Non-pigmented ciliary epithelial cell (primary cell): ENCODE data around the gene SYT15.
"Not testable (repeated sequence)": the region's sequence is repeated elsewhere in the genome, so short reads cannot be mapped to it uniquely, and the experiment has no call there.

Source experiments
- DNase-seq: peaks from one replicate; pipeline ENCODE4 v3.0.0-alpha.2; 2010; ENCODE audit warnings: low read depth

The SYT15 gene

DNA sequence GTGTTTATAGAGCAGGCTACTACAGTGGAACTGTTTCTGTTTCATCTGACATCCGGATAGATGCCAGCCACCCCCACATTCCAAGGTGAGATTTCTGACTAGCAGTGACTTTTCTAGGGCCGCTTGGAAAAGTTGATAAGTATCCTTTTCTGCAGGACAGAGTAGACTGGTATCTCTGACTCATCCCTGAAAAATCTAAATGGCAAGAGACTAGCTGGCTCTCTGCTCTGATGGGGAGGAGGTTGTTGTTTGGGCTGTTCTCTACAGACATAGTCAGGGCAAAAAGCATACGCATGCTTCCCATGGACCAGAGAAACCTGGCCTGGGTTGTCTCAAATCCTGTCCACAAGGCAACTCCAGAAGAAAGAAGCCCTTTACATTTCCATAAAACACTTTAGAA, 10.7 kb downstream of the SYT15 start:
- not testable (repeated sequence) for DNase-seq

DNA sequence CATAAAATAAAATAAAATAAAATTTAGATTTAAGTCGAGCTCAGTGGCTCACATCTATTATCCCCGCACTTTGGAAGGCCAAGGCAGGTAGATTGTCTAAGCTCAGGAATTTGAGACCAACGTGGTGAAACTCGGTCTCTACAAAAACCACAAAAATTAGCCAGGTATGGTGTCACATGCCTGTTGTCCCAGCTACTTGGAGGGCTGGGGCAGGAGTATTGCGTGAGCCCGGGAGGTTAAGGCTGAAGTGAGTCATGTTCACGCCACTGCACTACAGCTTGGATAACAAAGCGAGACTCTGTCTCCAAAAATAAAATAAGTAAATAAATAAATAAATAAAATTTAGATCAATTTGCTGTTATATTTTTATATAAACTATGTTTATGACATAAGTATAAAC, 12.1 kb downstream of the SYT15 start:
- DNase-seq = not testable (repeated sequence)

DNA sequence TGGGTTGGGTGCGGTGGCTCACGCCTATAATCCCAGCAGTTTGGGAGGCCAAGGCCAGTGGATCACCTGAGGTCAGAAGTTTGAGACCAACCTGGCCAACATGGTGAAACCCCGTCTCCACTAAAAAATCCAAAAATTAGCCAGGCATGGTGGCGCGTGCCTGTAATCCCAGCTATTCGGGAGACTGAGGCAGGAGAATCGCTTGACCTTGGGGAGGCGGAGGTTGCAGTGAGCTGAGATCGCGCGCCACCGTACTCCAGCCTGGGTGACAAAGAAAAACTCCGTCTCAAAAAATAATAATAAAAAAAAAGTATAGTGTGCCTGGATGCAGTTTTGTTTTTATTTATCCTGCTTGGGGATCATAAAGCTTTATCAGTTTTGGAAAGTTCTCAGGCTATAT, 14.4 kb downstream of the SYT15 start:
- DNase-seq = not testable (repeated sequence)

DNA sequence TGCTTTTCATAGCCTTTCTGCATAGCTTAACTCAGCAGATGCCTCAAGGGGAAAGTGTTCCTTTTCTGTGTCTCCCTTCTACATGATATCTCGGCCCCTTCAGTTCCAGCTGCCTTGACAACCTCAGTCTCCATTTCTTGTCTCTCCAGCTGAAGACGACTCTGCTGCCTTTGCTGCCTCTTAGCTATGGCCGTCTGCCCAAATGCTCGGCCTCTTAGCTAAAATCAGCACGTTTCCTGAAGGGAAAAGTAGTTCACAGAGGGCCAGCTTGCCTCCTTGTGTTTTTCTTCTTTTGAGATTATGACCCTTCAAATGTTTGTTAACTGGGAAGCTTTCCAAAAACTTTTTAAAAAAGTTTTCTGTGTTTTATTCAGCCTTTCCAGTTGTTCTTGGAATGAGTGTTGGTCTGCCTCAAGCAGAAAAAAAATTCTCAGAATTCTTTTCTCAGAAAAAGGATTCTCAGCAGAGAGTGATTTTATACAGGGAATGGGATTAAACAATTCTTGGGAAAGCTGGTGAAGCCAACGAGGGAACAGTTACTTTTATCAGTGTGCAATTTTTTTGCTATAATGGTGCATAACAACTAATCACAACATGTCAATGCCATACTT, 15.6 kb downstream of the SYT15 start:
- DNase-seq = not testable (repeated sequence)

DNA sequence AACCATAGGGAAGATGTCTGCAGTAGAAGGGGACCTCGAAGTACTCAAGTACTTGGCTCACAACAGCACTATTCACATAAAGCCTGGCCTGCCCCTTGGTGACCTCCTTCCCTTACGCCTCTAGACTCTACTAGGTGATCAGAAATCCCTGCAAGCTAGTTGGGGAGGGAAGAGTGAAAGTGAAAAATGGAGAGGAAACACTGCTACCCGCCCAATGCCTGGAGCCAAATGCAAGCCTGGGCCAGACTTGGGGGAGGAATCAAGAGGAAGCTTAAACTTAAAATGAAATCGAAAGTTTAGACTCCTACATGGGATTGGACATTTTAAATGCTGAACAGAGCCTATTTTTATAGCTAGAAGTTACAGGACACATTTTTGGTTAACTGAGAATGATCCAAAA, 17.6 kb downstream of the SYT15 start:
- DNase-seq = not testable (repeated sequence)

DNA sequence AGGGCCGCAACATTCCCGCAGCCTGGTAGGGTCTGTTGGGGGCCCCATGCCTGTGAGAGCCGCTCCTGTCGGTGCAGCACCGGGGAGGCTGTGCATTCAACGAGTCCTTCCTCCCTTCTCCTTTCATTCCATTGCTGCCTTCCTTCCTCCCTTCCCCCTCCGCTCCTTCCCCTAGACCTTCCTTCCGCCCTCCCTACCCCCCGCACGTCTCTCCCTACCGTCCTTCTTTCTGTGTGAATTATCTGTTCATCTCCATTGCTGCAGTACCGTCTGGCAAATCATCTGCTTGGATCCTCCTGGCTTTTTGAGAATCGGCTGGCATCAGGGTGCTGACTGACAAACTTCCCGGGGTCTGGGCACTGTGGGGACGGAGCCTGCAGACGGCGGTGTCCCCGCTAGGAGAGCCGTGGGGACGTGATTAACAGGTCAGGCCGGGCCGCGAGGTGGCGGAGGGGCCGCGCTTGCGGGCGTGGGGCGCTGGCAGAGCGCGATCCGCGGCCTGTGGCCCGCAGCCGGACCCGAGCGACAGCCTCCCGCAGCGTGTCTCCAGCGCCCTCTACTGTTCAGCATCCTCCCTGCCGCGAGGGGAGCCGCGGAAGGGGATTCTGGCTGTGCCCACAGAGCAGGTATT, 18.8 kb downstream of the SYT15 start:
- not testable (repeated sequence) for DNase-seq

DNA sequence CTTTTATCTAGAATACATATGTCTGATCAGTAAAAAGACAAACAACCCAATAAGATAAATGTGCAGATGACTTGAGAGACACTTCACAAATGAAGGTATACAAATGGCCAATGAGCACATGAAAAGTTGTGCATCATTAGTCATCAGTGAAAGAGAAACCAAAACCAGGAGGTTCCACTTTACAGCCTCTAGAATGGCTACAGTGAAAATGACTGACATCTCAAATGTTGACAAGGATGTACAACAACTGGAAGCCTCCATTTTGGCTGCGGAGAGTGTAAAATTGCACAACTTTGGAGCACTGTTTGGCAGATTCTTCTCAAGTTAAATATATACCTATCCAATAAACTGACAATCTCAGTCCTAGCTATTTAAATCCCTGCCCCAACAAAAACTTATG, 21.6 kb downstream of the SYT15 start:
- DNase-seq = not testable (repeated sequence)

DNA sequence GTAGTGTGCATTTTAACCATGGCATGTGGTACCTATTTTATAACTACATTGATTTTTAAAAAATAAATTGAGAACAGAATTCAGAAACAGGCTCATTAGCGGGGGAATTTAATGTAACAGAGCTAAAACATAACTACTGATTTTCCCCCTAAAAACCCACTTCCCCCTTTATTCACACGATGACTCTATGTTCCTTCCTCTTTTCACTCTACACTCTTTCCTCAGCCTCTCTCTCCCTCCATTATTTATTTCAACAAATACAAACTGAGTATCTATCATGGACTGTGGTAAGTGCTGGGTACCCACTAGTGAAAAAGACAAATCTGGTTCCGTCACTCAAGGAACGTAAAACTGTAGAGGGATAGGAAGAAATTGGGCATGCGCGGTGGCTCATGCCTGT, 36.6 kb downstream of the SYT15 start:
- DNase-seq = not testable (repeated sequence)

DNA sequence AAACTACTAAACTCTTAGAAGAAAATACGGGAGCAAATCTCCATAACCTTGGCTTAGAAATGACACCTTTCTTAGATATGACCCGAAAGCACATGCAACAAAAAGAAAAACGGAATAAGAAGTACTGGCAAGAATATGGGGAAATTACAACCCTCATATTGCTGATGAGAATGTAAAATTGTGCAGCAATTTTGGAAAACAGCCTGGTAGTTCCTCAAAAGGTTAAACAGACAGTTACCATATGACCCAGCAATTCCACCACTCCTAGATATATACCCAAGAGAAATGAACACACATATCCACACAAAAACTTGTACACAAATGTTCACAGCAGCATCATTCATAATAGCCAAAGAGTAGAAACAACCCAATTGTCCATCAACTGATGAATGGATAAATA, 37.3 kb downstream of the SYT15 start:
- not testable (repeated sequence) for DNase-seq

DNA sequence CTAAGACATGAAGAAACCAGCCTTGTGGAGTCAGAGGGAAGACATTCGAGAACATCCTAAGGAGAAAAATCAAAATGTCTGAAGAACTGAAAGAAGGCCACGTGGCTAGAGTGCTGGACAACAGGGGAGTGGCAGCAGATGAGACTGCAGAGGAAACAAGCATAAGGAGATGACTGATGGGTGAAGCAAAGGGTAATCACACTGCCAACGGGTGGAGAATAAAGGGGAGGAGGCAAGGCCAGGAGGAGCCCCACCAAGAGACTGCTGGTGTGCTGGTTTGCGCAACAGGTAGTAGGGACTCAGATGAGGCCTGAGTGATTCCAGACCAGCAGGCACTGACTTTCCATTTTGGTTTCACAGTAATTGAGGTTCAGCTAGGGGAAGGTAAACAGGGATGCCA, 38.2 kb downstream of the SYT15 start:
- DNase-seq = not testable (repeated sequence)

DNA sequence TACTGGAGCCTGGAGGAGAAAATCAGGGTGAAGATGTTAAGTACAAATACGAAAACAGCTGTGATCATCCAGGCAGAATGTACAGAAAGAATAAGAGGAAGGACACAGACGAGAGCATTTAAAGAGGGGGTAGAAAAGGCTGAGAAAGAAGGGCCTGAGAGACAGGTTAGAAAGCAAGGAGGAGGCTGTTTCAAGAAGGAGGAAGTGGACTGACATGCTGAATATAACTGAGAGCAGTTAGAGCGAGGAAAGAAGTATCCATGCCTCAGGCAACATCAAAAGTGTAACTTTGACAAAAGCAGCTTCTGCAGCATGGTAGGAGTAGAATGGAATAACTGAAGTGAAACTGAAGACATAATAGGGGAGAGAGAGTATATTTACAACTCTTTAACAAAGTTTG, 39.0 kb downstream of the SYT15 start:
- not testable (repeated sequence) for DNase-seq

DNA sequence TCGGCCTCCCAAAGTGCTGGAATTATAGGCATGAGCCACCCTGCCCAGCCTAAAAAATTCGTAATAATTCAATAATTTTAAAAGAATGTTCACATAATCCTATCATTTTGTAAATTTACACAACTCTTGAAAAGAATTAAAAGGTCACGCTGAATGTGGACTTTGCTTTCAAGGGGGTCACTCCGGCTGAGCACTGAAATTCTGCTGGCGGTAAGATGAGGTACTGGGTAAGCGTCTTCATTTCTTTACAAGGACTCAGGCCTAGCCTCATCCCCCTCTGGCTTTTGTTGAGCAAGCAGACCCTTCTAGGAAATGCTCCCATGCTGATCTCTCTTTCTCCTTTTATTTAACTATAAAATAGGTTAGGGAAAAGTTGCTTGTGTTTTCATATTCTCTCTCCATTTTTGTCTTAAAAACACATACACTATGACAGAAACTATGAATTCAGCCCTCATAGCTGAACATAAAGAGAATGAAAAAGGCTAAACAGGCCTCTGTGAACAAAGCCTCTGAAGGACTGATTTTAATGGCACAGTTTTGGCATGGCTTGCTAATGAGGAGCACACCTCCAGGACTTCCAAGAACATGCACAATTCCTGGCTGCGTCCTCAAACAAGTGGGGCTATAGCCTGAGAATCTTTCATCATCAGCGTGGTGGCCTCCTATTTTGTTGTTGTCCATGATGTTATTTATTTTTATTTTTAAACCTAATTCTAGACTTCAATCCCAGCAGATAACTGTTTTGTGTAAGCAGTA, 45.1 kb downstream of the SYT15 start:
- not testable (repeated sequence) for DNase-seq

DNA sequence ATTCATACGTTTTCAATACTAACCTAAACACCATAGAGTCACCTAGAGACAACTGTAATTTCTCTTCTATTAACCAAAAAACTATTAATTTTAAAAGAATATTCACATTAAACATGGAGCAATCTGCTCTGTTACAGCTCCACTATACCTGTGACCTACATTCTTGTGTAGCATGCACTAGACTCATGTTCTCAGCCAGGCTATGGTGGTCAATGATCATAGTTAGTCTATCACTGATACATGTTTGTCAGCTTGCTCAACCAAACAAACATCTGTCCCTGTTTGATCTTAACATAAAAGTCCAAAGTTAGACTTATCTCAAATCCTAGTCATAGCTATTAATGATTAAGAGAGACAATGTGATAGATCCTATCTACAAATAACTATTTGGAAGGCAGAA, 50.9 kb downstream of the SYT15 start:
- not testable (repeated sequence) for DNase-seq

DNA sequence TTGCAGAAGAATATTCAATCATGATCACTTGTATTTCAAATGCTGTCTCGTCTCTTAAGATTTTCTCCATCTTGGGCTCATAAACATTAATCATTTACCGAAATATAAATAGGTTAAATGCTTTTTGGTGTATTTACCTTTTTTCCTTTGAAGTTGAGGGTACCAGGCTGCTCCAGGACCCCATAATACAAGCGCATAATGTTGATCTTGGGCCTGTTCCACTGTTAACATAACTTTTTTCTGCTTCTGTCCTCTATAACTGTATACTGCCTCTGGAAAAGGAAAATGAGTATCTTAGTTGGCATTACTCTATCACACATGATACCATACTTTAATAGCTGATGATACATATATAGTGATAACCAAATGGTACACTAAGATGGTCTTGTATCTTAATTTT, 51.9 kb downstream of the SYT15 start:
- not testable (repeated sequence) for DNase-seq

DNA sequence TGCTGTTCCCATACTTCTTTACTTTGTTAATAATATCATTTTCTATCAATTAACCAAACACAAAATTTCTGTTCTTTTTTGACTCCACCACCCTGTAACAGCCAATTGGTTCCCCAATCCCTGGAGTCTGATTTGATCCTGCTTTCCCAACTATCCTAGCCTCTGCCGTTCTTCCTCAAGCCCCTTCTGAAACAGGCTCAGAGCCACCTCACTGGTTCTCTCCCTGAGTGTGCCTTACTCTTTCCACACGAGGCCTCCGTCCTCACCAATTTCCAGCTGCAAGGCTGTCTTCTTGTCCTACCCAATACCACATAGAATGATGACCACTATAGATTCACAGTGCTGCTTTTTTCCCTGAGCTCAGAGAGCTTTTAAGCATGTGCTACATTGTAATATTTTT, 52.8 kb downstream of the SYT15 start:
- not testable (repeated sequence) for DNase-seq

DNA sequence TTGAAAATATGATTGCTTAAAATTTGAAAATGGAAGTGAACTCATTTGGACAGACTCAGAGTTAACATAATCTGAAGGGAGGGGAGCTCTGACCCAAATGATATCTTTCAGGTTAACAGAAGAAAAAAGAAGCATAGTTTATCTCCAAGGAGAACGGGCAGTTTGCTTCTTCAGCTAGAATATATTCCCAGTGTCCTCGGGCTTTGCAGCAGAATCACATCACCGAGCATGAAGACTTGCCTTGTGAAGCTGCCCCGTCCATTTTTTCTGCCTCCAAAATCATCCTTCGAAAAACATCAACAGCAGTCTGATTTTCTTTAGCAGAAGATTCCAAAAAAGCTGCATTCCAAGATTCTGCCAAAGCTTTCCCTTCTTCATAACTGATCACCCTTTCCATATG, 55.8 kb downstream of the SYT15 start:
- not testable (repeated sequence) for DNase-seq

DNA sequence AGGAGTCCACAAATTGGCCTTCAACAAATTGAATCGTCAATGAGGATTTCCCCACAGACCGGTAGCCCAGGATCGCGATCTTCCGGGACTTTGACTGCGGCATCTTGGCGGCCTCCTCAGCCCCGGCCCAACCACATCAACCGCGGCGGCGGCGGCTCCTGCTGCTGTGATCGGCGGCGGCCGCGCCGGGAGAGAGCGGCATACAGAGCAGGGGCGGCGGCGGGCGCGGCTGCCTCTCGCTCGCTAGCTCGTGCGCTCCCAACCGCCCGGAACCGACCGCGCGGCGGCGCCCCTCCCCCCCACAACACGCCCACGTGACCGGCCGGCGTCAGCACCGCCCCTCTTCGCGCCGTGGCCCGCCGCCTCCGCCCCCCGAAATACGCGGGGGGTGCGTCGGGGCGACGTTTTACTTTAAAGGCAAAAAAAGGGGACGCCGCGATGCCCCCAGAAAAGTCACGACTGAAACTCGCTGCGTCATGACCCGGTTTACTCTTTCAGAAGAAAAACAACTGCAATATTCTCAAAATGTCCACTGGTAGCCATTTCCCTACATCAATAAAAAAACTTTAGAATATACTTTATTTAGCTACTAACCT, 56.5 kb downstream of the SYT15 start:
- not testable (repeated sequence) for DNase-seq

DNA sequence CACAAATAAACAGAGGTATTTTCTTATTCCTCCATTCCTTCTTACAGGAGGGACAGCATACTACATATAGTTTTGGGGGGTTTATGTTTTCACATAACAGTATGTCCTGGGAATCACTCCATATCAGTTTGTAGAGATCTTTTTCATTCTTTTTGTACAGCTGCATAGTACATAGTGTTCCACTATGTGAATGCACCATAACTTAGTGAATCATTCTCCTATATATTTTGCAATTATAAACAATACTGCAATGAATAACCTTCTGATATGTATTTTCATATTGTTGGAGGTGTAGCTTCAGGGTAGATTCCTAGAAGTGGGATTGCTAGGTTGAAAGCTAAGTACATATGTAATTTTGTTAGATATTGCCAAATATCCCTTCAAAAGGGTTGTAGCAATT, 61.1 kb downstream of the SYT15 start:
- not testable (repeated sequence) for DNase-seq
